HEK293 (cell line): Measurements from ENCODE around the gene C17orf58.
A peak's percentile ranks its signal among the peaks of the same experiment; 100 is the strongest.

ENCODE experiments used
- CTCF ChIA-PET: fragments of 350-600 bp; formaldehyde crosslinking; extraction: SDS; loops from one replicate; lab custom pipeline; 2021; ENCODE audit warnings: antibody characterized with exemption; lab: Yijun Ruan, JAX
- POLR2A ChIA-PET: fragments of 300-600 bp; formaldehyde crosslinking; extraction: SDS; loops from one replicate; lab custom pipeline; 2020; ENCODE audit warnings: antibody characterized with exemption, inconsistent platforms; lab: Yijun Ruan, JAX
- H3K27ac ChIP-seq: fragments of 200-500 bp; sonication (Bioruptor generic); 2 replicates; pipeline ENCODE4 v1.5.1; 2014; ENCODE audit warnings: low read depth, low read length, control low read depth, inconsistent platforms; ENCODE audit errors: extremely low read depth
- H3K36me3 ChIP-seq, 2 experiments: fragments of 200-500 bp in 1 of 2; sonication (Bioruptor generic) in 1 of 2; 1 replicate in 1 of 2; 2 replicates in 1 of 2; pipeline ENCODE4 v1.5.1; 2014 to 2017; ENCODE audit warnings: inconsistent platforms in 2 of 2, low read length in 2 of 2; ENCODE audit not compliant: control insufficient read depth in 2 of 2, insufficient read depth in 1 of 2
- H3K4me1 ChIP-seq: fragments of 200-500 bp; sonication (Bioruptor generic); 2 replicates; pipeline ENCODE4 v1.5.1; 2014; ENCODE audit warnings: mild to moderate bottlenecking, low read length, inconsistent platforms; ENCODE audit not compliant: control insufficient read depth, insufficient read depth
- H3K4me3 ChIP-seq: 2 replicates; pipeline ENCODE4 v1.5.1; 2011; ENCODE audit warnings: low read depth, mild to moderate bottlenecking, control low read depth, low read length, moderate library complexity
- H3K9me3 ChIP-seq: fragments of 200-500 bp; sonication (Bioruptor generic); 2 replicates; pipeline ENCODE4 v1.5.1; 2014; ENCODE audit warnings: low read depth, low read length, inconsistent platforms; ENCODE audit not compliant: control insufficient read depth, insufficient read depth
- FEZF1 ChIP-seq: fragments of 450-650 bp; formaldehyde crosslinking; IDR thresholded peaks from 2 replicates; pipeline ENCODE4 v1.5.1; 2016; ENCODE audit warnings: missing biosample characterization, missing genetic modification characterization
- IKZF3 ChIP-seq: fragments of 450-650 bp; IDR thresholded peaks from 2 replicates; pipeline ENCODE4 v1.5.0; 2018; ENCODE audit warnings: missing biosample characterization, mild to moderate bottlenecking, missing genetic modification characterization, moderate library complexity
- INSM2 ChIP-seq: fragments of 450-650 bp; formaldehyde crosslinking; IDR thresholded peaks from 2 replicates; pipeline ENCODE4 v1.5.1; 2016; ENCODE audit warnings: missing biosample characterization, missing genetic modification characterization
- KLF16 ChIP-seq: fragments of 450-650 bp; formaldehyde crosslinking; IDR thresholded peaks from 2 replicates; pipeline ENCODE4 v1.5.1; 2017; ENCODE audit warnings: missing biosample characterization, missing genetic modification characterization
- OVOL3 ChIP-seq: fragments of 450-650 bp; formaldehyde crosslinking; IDR thresholded peaks from 2 replicates; pipeline ENCODE4 v1.5.1; 2016; ENCODE audit warnings: missing biosample characterization, missing genetic modification characterization
- RBAK ChIP-seq: fragments of 450-650 bp; formaldehyde crosslinking; IDR thresholded peaks from 2 replicates; pipeline ENCODE4 v1.5.1; 2016; ENCODE audit warnings: missing biosample characterization, missing genetic modification characterization
- TCF7L2 ChIP-seq: IDR thresholded peaks from 2 replicates; pipeline ENCODE4 v1.6.1; 2011; ENCODE audit warnings: low read depth, mild to moderate bottlenecking, inconsistent platforms, low read length, moderate library complexity, borderline replicate concordance
- ZBTB1 ChIP-seq: fragments of 450-650 bp; formaldehyde crosslinking; IDR thresholded peaks from 2 replicates; pipeline ENCODE4 v1.5.1; 2016; ENCODE audit warnings: missing biosample characterization, missing genetic modification characterization
- ZBTB21 ChIP-seq: fragments of 450-650 bp; formaldehyde crosslinking; IDR thresholded peaks from 2 replicates; pipeline ENCODE4 v1.5.1; 2017; ENCODE audit warnings: missing biosample characterization, missing genetic modification characterization
- ZEB2 ChIP-seq: fragments of 450-650 bp; formaldehyde crosslinking; IDR thresholded peaks from 2 replicates; pipeline ENCODE4 v1.5.1; 2016; ENCODE audit warnings: missing biosample characterization, missing genetic modification characterization
- ZFP69B ChIP-seq: fragments of 450-650 bp; formaldehyde crosslinking; IDR thresholded peaks from 2 replicates; pipeline ENCODE4 v1.5.1; 2016; ENCODE audit warnings: missing biosample characterization, missing genetic modification characterization
- ZNF140 ChIP-seq: fragments of 450-650 bp; formaldehyde crosslinking; IDR thresholded peaks from 2 replicates; pipeline ENCODE4 v1.5.1; 2016; ENCODE audit warnings: missing biosample characterization, missing genetic modification characterization
- ZNF146 ChIP-seq: fragments of 450-650 bp; formaldehyde crosslinking; IDR thresholded peaks from 2 replicates; pipeline ENCODE4 v1.5.1; 2016; ENCODE audit warnings: missing biosample characterization, missing genetic modification characterization
- ZNF169 ChIP-seq: fragments of 450-650 bp; formaldehyde crosslinking; IDR thresholded peaks from 2 replicates; pipeline ENCODE4 v1.5.1; 2016; ENCODE audit warnings: missing biosample characterization, missing genetic modification characterization
- ZNF211 ChIP-seq: fragments of 450-650 bp; formaldehyde crosslinking; IDR thresholded peaks from 2 replicates; pipeline ENCODE4 v1.5.1; 2016; ENCODE audit warnings: low read depth, missing biosample characterization, missing genetic modification characterization
- ZNF302 ChIP-seq: fragments of 450-650 bp; formaldehyde crosslinking; IDR thresholded peaks from 2 replicates; pipeline ENCODE4 v1.5.1; 2016; ENCODE audit warnings: missing biosample characterization, missing genetic modification characterization, low read depth
- ZNF350 ChIP-seq: fragments of 450-650 bp; formaldehyde crosslinking; IDR thresholded peaks from 2 replicates; pipeline ENCODE4 v1.5.0; 2017; ENCODE audit warnings: missing biosample characterization, mild to moderate bottlenecking, missing genetic modification characterization
- ZNF433 ChIP-seq: fragments of 450-650 bp; formaldehyde crosslinking; IDR thresholded peaks from 2 replicates; pipeline ENCODE4 v1.5.1; 2016; ENCODE audit warnings: missing biosample characterization, missing genetic modification characterization, low read depth
- ZNF639 ChIP-seq: fragments of 450-650 bp; formaldehyde crosslinking; IDR thresholded peaks from 2 replicates; pipeline ENCODE4 v1.5.1; 2016; ENCODE audit warnings: missing biosample characterization, missing genetic modification characterization
- ZNF664 ChIP-seq: fragments of 450-650 bp; formaldehyde crosslinking; IDR thresholded peaks from 2 replicates; pipeline ENCODE4 v1.5.1; 2016; ENCODE audit warnings: missing biosample characterization, missing genetic modification characterization
- ZNF692 ChIP-seq: fragments of 450-650 bp; formaldehyde crosslinking; IDR thresholded peaks from 2 replicates; pipeline ENCODE4 v1.5.1; 2016; ENCODE audit warnings: missing biosample characterization, missing genetic modification characterization
- ZNF747 ChIP-seq: fragments of 450-650 bp; formaldehyde crosslinking; IDR thresholded peaks from 2 replicates; pipeline ENCODE4 v1.5.1; 2016; ENCODE audit warnings: missing biosample characterization, missing genetic modification characterization
- ZNF776 ChIP-seq: fragments of 450-650 bp; formaldehyde crosslinking; IDR thresholded peaks from 2 replicates; pipeline ENCODE4 v1.5.0; 2017; ENCODE audit warnings: missing biosample characterization, missing genetic modification characterization, borderline replicate concordance
- ZNF837 ChIP-seq: fragments of 450-650 bp; formaldehyde crosslinking; IDR thresholded peaks from 2 replicates; pipeline ENCODE4 v1.5.1; 2016; ENCODE audit warnings: missing biosample characterization, missing genetic modification characterization

The C17orf58 gene

GRCh38 chr17:67999291-67999911 lies 3.1 kb upstream of the C17orf58 start:
- no peak overlapping the region for H3K4me3 ChIP-seq
- H3K36me3 ChIP-seq = no peaks in the 10 kb centered on the region
- ChIA-PET POLR2A (no interaction called here), CTCF (interaction anchor here (7.0 kb wide), 1 partner anchor 12 kb away, joined by 42 read pairs; no protein-coding TSS in a partner anchor)
- 0 out of 2 replicates have a peak, but pooled peaks have one; percentile 12 for TF ChIP-seq ZEB2 (tag by site-specific recombination)
- TF ChIP-seq RBAK = no peak
- TF ChIP-seq ZFP69B (tag by site-specific recombination) = no peak
- no peak for TF ChIP-seq ZBTB1
- TF ChIP-seq ZNF664 (tag by site-specific recombination) = peak; percentile 90
- TF ChIP-seq ZNF837 (tag by site-specific recombination) = no peak
- no peak overlapping the region for H3K27ac ChIP-seq
- no peaks in the 10 kb centered on the region for H3K9me3 ChIP-seq
- H3K4me1 ChIP-seq = peaks cover 10% of the 10 kb centered on the region

- ChIA-PET POLR2A (interaction anchor here (0.5 to 0.8 kb wide), 3 partner anchors 21 to 297 kb away, joined by 3 read pairs; no protein-coding TSS in a partner anchor), CTCF (interaction anchor here (7.0 kb wide), 1 partner anchor 13 kb away, joined by 42 read pairs; no protein-coding TSS in a partner anchor)
- no peak for TF ChIP-seq FEZF1 (tag by site-specific recombination)
- TF ChIP-seq ZNF776 (tag by site-specific recombination) = no peak
- TF ChIP-seq ZNF692 (tag by site-specific recombination) = no peak
- no peak for TF ChIP-seq IKZF3 (tag by site-specific recombination)
- no peak for TF ChIP-seq ZNF747 (tag by site-specific recombination)
- TF ChIP-seq ZNF350 (tag by site-specific recombination) = no peak
- no peak for TF ChIP-seq ZNF146
- no peak for TF ChIP-seq KLF16 (tag by site-specific recombination)
- no peak for TF ChIP-seq ZNF639 (tag by site-specific recombination)
- TF ChIP-seq TCF7L2 = no peak
- no peak for TF ChIP-seq ZNF302 (tag by site-specific recombination)
- TF ChIP-seq INSM2 (tag by site-specific recombination) = no peak
- TF ChIP-seq ZNF211 (tag by site-specific recombination) = no peak
- no peak for TF ChIP-seq OVOL3
- no peak for TF ChIP-seq ZNF169
- no peak for TF ChIP-seq ZNF433 (tag by site-specific recombination)
- TF ChIP-seq ZNF140 (tag by site-specific recombination) = no peak
- TF ChIP-seq ZBTB21 (tag by site-specific recombination) = no peak
- TF ChIP-seq ZEB2 (tag by site-specific recombination) = no peak
- no peaks in the 10 kb centered on the region for H3K9me3 ChIP-seq
- peaks cover 10% of the 10 kb centered on the region for H3K4me1 ChIP-seq
- H3K36me3 ChIP-seq = no peaks in the 10 kb centered on the region
- no peak overlapping the region for H3K27ac ChIP-seq
- H3K4me3 ChIP-seq = no peak overlapping the region
These were observed 2.2 kb upstream of the C17orf58 start for GRCh38 chr17:67998466-67998865.
